Activated CD4-positive, alpha-beta T cell treated with anti-CD3 and anti-CD28 coated beads for 48 hours (primary cell): ENCODE results near the gene GINS2.
A peak's percentile ranks its signal among the peaks of the same experiment; 100 is the strongest.

Experiments
- DNase-seq: peaks from one replicate; pipeline ENCODE4 v3.0.0-alpha.2; 2020

GINS2 gene

GRCh38 chr16:85715169-85716021 lies 26.6 kb upstream of the GINS2 start:
- DNase-seq, result no peak

- DNase-seq, result no peak
These were observed 24.0 kb upstream of the GINS2 start for GRCh38 chr16:85712801-85713200.

GRCh38 chr16:85711982-85712587 lies 23.3 kb upstream of the GINS2 start:
- no peak for DNase-seq

- DNase-seq, result no peak
These were observed 22.0 kb upstream of the GINS2 start for GRCh38 chr16:85710732-85711131.

- DNase-seq, result no peak
These were observed 21.2 kb upstream of the GINS2 start for GRCh38 chr16:85709766-85710585.

GRCh38 chr16:85708338-85708737 lies 19.6 kb upstream of the GINS2 start:
- DNase-seq, result no peak

GRCh38 chr16:85707528-85708095 lies 18.9 kb upstream of the GINS2 start:
- no peak for DNase-seq

- no peak for DNase-seq
These were observed 17.8 kb upstream of the GINS2 start for GRCh38 chr16:85706449-85707034.

GRCh38 chr16:85704900-85705846 lies 16.4 kb upstream of the GINS2 start:
- DNase-seq, result no peak

GRCh38 chr16:85704011-85704410 lies 15.3 kb upstream of the GINS2 start:
- DNase-seq, result no peak

GRCh38 chr16:85699628-85700027 lies 10.9 kb upstream of the GINS2 start:
- DNase-seq, result peak; percentile 26

- DNase-seq, result no peak
These were observed 10.3 kb upstream of the GINS2 start for GRCh38 chr16:85698935-85699558.

- DNase-seq, result no peak
These were observed 9.7 kb upstream of the GINS2 start for GRCh38 chr16:85698459-85698891.

- DNase-seq, result no peak
These were observed 8.7 kb upstream of the GINS2 start for GRCh38 chr16:85697431-85697830.

- no peak for DNase-seq
These were observed 8.0 kb upstream of the GINS2 start for GRCh38 chr16:85696781-85697180.

- no peak for DNase-seq
These were observed 6.7 kb upstream of the GINS2 start for GRCh38 chr16:85695196-85696128.

GRCh38 chr16:85690469-85691064 lies 1.8 kb upstream of the GINS2 start:
- no peak for DNase-seq

- no peak for DNase-seq
These were observed 1.2 kb upstream of the GINS2 start for GRCh38 chr16:85689950-85690320.

- no peak for DNase-seq
These were observed 663 bp upstream of the GINS2 start for GRCh38 chr16:85689285-85689949.
